ENCODE results near the gene VILL. TPM values are rescaled to one million over a fixed set of nuclear protein-coding genes. Genes with fewer than 3 reads are reported as not detected.

The VILL gene
- total RNA-seq, 1 donor from 2014 or later = 16.9 TPM

DNA sequence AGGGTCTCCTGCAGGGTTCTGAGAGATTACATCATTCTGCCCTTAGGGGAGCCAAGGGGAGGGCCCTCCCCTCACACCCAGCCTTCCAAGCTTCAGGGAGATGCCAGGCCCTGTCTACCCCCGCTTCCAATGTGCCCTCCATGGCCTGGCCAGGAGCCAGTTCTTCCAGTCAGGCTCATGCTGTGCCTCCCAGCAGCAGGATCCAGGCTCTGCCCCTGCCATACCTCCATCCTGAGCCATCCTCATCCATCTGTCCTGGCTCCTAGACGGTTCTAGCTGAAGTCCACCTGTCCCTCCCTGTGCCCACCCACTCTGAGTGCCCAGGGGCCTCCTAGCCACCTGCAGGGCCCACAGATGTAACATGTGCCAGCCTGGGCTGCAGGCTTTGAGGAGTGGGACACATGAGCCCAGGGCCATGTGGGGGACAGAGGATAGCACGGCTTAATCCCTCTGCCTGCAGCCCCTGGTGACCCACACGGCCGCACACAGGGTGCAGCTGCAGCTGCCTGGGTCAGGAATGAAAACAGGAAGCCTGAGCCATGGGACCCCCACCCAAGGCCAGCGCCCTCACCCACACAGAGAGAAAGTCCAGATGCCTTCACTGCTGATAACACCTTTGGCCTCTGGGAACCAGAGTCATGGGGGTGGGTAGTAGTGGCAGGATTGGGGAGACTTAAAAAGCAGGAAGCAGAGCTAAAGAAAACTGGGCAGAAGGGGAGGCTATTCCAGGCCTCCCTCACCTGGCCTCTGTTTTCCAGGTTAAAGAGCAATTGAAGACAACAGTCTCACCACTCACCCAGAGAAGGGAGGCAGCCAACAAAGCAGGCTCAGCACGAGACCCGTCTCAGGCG lies 27.1 kb downstream of the VILL start:
- no peak for TF ChIP-seq CTCF (conservative IDR thresholded peaks at IDR 0.05)
- no peak for DNase-seq (ENCODE audit: extremely low spot score, unreplicated experiment)
- Mint-ChIP-seq H3K9me3 (peaks cover 7% of the 10 kb centered on the region), H3K27me3 (no peaks in the 10 kb centered on the region), H3K27ac (no peak overlapping the region), H3K4me3 (no peak overlapping the region), H3K4me1 (ENCODE audit: unreplicated experiment) (no peaks in the 10 kb centered on the region), H3K36me3 (peaks cover 38% of the 10 kb centered on the region)

DNA sequence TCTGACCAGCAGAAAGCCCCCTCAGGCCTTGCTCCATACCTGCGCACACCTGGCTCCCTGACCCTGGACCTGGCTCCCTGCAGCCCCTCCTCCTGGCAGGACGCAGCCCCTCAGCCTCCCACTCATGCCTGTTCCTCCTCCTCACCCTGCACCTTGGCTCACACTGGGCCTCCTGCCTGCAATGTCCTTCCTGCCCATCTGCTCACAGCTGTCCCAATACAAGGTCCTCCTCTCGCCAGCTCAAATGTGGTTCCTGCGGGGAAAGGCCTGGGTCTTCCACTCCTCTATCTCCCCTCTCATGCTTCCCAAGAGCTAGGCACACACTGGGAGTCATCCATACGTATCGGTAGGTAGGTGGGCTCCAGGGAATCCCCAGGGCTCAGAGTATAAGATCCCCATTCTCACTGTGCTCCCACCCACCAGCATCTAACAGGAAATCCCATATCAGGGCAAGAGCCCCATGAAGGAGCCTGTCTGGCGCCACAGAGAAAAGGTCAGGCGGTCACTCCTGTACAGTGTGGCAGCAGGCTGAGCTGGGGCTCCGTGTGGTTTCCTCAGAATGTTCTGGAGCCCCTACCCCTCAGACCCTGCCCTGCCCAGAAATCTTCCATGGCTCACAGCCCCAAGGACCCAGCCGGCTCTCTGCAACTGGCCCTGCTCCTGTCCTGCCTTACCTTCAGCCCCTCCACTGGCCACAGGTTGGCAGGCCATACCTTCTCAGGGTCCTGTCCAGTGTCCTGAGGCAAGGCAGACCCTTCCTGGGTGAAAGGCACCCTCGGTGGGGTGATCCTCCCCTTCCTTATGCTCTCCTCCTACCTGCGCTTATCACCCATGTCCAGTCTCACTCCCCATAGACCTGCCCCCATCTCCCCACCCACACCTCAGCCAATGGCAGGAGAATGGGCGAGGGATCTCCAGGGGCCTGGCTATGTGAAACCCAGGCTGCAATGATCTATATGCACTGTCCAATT lies 28.0 kb downstream of the VILL start:
- no peak for TF ChIP-seq CTCF (conservative IDR thresholded peaks at IDR 0.05)
- Mint-ChIP-seq H3K4me3 (no peak overlapping the region), H3K9me3 (peaks cover 7% of the 10 kb centered on the region), H3K27ac (no peak overlapping the region), H3K27me3 (no peaks in the 10 kb centered on the region), H3K4me1 (ENCODE audit: unreplicated experiment) (peaks cover under 1% of the 10 kb centered on the region), H3K36me3 (peaks cover 36% of the 10 kb centered on the region)
- DNase-seq (ENCODE audit: extremely low spot score, unreplicated experiment) = no peak

GRCh38 chr3:38019658-38020341 lies 29.2 kb downstream of the VILL start:
- DNase-seq (ENCODE audit: extremely low spot score, unreplicated experiment) = no peak
- TF ChIP-seq CTCF (conservative IDR thresholded peaks at IDR 0.05) = no peak
- Mint-ChIP-seq H3K4me1 (ENCODE audit: unreplicated experiment) (peaks cover 5% of the 10 kb centered on the region), H3K4me3 (no peak overlapping the region), H3K27me3 (no peaks in the 10 kb centered on the region), H3K9me3 (peaks cover 7% of the 10 kb centered on the region), H3K27ac (no peak overlapping the region), H3K36me3 (peaks cover 24% of the 10 kb centered on the region)

- TF ChIP-seq CTCF (conservative IDR thresholded peaks at IDR 0.05) = no peak
Observed at GRCh38 chr3:38020342-38020726, 29.7 kb downstream of the VILL start.

GRCh38 chr3:38021196-38021595 lies 30.6 kb downstream of the VILL start:
- no peak overlapping the region for H3K4me3 Mint-ChIP-seq
- no peaks in the 10 kb centered on the region for H3K9me3 Mint-ChIP-seq
- H3K4me1 Mint-ChIP-seq (ENCODE audit: unreplicated experiment) = peaks cover 11% of the 10 kb centered on the region
- no peaks in the 10 kb centered on the region for H3K27me3 Mint-ChIP-seq
- H3K27ac Mint-ChIP-seq = no peak overlapping the region
- peaks cover 11% of the 10 kb centered on the region for H3K36me3 Mint-ChIP-seq
- DNase-seq (ENCODE audit: extremely low spot score, unreplicated experiment) = no peak
- TF ChIP-seq CTCF (conservative IDR thresholded peaks at IDR 0.05) = no peak

More at GRCh38 chr3:38020342-38020726, 29.7 kb downstream of the VILL start:
- peaks cover 18% of the 10 kb centered on the region for H3K36me3 Mint-ChIP-seq
- no peak overlapping the region for H3K27ac Mint-ChIP-seq
- DNase-seq (ENCODE audit: extremely low spot score, unreplicated experiment) = no peak
- peaks cover 5% of the 10 kb centered on the region for H3K4me1 Mint-ChIP-seq (ENCODE audit: unreplicated experiment)
- H3K9me3 Mint-ChIP-seq = peaks cover 2% of the 10 kb centered on the region
- H3K4me3 Mint-ChIP-seq = no peak overlapping the region
- no peaks in the 10 kb centered on the region for H3K27me3 Mint-ChIP-seq

Data from type B pancreatic cell (in vitro differentiated cells).